Stomach (tissue), 4 donors: ENCODE data around the gene PWWP2B.

Experiments used
- EP300 ChIP-seq: sonication (generic); formaldehyde crosslinking; IDR thresholded peaks from one replicate; pipeline ENCODE4 v1.6.1; 2017; ENCODE audit warnings: antibody characterized with exemption
- POLR2A ChIP-seq, 4 donors: fragments of 450-650 bp; IDR thresholded peaks; one replicate each; pipeline ENCODE4 v1.6.1; 2016; ENCODE audit warnings: antibody characterized with exemption in 4 of 4, control low read depth in 2 of 4, mild to moderate bottlenecking in 1 of 4, moderate library complexity in 1 of 4
- POLR2AphosphoS5 ChIP-seq, 3 donors: sonication (generic); formaldehyde crosslinking; IDR thresholded peaks; one replicate each; pipeline ENCODE4 v1.6.1; 2016; ENCODE audit warnings: antibody characterized with exemption in 3 of 3
- TF ChIP-seq, protein P1 (sequence below), 7 experiments: fragments of 450-650 bp in 4 of 7; fragments of 200-600 bp in 3 of 7; sonication (generic) in 3 of 7; IDR thresholded peaks; one replicate each; pipeline ENCODE4 v1.5.1; 2016 to 2019; ENCODE audit warnings: antibody characterized with exemption in 7 of 7, control low read depth in 2 of 7, mild to moderate bottlenecking in 1 of 7

DNA sequence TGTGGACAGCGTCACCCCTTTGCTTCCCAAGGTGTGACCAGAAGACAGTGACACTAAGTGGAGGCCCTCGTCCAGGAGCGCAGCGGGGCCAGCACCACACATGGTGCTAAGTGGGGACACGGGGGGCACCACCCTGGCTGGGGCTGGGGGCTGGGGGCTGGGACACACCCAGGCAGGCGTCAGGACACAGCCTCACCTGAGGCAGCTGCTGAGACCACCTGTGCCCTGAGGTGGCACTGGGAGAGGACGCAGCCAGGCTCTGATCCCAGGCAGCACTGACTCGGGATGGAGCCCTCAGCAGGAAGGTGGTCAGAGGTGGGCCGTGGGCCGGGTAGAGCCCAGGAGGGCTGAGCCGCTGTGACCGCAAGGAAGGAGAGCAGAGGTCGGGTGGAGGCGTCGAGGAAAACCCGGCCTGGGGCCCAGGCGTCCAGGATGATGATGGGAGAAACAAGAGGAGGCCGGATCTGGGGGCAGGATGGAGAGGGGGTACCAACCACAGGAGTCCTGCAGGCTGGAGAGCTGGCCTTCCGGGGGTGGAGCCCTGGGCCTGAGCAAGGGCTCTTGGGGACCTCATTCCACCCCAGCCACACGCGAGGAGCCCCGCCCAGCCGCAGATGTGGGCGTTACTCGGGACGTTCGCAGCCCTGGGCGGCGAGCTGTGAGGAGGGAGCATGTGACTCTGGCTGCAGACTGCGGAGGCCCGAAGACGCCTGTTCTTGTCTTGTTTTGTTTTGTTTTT lies 42.5 kb upstream of the PWWP2B start:
- TF ChIP-seq, protein P1, sequence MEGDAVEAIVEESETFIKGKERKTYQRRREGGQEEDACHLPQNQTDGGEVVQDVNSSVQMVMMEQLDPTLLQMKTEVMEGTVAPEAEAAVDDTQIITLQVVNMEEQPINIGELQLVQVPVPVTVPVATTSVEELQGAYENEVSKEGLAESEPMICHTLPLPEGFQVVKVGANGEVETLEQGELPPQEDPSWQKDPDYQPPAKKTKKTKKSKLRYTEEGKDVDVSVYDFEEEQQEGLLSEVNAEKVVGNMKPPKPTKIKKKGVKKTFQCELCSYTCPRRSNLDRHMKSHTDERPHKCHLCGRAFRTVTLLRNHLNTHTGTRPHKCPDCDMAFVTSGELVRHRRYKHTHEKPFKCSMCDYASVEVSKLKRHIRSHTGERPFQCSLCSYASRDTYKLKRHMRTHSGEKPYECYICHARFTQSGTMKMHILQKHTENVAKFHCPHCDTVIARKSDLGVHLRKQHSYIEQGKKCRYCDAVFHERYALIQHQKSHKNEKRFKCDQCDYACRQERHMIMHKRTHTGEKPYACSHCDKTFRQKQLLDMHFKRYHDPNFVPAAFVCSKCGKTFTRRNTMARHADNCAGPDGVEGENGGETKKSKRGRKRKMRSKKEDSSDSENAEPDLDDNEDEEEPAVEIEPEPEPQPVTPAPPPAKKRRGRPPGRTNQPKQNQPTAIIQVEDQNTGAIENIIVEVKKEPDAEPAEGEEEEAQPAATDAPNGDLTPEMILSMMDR (IDR thresholded peaks at IDR 0.05): no peak
- no peak for TF ChIP-seq EP300
- TF ChIP-seq POLR2AphosphoS5 (IDR thresholded peaks at IDR 0.05): no peak
- no peak for TF ChIP-seq POLR2A (IDR thresholded peaks at IDR 0.05)
